LNCAP (cell line): ENCODE results near the gene CTSZ.

Source experiments
- CTCF ChIP-seq: fragments of 450-650 bp; IDR thresholded peaks from 2 replicates; pipeline ENCODE4 v1.5.1; 2017; ENCODE audit warnings: mild to moderate bottlenecking

Gene CTSZ

GRCh38 chr20:58975353-58975752 is 31.7 kb downstream of the CTSZ start:
- no peak for TF ChIP-seq CTCF

GRCh38 chr20:58973866-58974265 is 33.2 kb downstream of the CTSZ start:
- TF ChIP-seq CTCF: no peak

- TF ChIP-seq CTCF: no peak
Measured at GRCh38 chr20:58973179-58973578, 33.9 kb downstream of the CTSZ start.

GRCh38 chr20:58971429-58971828 is 35.6 kb downstream of the CTSZ start:
- no peak for TF ChIP-seq CTCF

GRCh38 chr20:58970146-58970545 is 36.9 kb downstream of the CTSZ start:
- TF ChIP-seq CTCF: no peak

GRCh38 chr20:58969439-58969838 is 37.6 kb downstream of the CTSZ start:
- TF ChIP-seq CTCF: no peak

GRCh38 chr20:58967652-58968429 is 39.2 kb downstream of the CTSZ start:
- no peak for TF ChIP-seq CTCF
